H1 (cell line): ENCODE measurements around the gene TMEM163. TPM values are rescaled to one million over a fixed set of nuclear protein-coding genes. Genes with fewer than 3 reads are reported as not detected.

Source experiments
- CHD7 ChIP-seq: fragments of 300-600 bp; sonication (generic); IDR thresholded peaks from 2 replicates; pipeline ENCODE4 v1.7.1; 2012; ENCODE audit warnings: low read length, moderate library complexity, mild to moderate bottlenecking, inconsistent platforms; ENCODE audit not compliant: insufficient replicate concordance
- polyA plus RNA-seq, 7 experiments: library from polyadenylated mRNA; depleted of rRNA in 3 of 7; stranded (reverse) in 5 of 7; unstranded in 2 of 7; fragments of >200 nt in 5 of 7; fragments of 200-250 nt in 2 of 7; gene quantifications; 1 replicate in 5 of 7; 2 replicates in 1 of 7; 4 replicates in 1 of 7; pipeline versions ENCODE4 v1.2.1 to v1.2.3, GENCODE V29; 2011 to 2013; ENCODE audit warnings: missing spikeins in 2 of 7, mixed read lengths in 2 of 7
- total RNA-seq: library from RNA; stranded (reverse); fragmentation: NEBNext Ultra II Directional; extraction: Animal tissue kit (Norgen Biotek cat#: 25700); gene quantifications from 2 replicates; pipeline ENCODE4 v1.2.1, GENCODE V29; 2021

TMEM163 gene
- total and polyA plus RNA-seq, 2 of the 8 experiments (the other 6 are each of a cell fraction or from before 2014, with no cell fraction given) = 2.8 to 3.2 TPM

- TF ChIP-seq CHD7 = no peak
These were observed 312.5 kb downstream of the TMEM163 start (continued) for GRCh38 chr2:134406311-134406710.

Other genes with a start within 250 kb of the TMEM163 start
- gene ACMSD, start 119.6 kb upstream of the TMEM163 start, total RNA-seq = not detected in 2 replicates
- not detected in 2 replicates for gene ACMSD, start 119.6 kb upstream of the TMEM163 start, polyA plus RNA-seq (2011; rRNA removed)
- gene CCNT2, start 199.8 kb upstream of the TMEM163 start, total RNA-seq = 38.3 and 39.7 TPM in 2 replicates
- gene CCNT2, start 199.8 kb upstream of the TMEM163 start, polyA plus RNA-seq (2011; rRNA removed) = 13.0 and 17.7 TPM in 2 replicates